ENCODE measurements around the gene CPSF3.
A peak's percentile ranks its signal among the peaks of the same experiment; 100 is the strongest.

CPSF3 gene

DNA sequence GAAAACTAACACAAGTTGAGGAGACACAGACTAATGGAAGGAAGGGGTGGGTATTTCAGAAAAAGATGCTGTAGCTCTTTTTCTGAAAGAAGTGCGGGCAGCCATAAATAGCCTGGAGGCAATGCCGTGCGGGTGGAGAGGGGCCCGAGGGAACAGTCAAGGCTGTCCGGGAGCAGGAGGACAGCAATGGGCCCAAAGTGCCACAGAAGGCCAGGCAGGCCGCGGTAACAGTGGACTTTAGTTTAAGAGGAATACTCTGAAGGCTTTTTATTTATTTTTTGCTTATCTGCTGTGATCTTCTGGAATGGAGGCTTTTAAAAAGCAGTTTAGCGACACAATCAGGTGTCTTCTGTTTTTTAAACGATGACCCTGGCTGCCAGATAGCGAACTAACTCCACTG lies 3.0 kb upstream of the CPSF3 start:
- DNase-seq, result no peak

DNA sequence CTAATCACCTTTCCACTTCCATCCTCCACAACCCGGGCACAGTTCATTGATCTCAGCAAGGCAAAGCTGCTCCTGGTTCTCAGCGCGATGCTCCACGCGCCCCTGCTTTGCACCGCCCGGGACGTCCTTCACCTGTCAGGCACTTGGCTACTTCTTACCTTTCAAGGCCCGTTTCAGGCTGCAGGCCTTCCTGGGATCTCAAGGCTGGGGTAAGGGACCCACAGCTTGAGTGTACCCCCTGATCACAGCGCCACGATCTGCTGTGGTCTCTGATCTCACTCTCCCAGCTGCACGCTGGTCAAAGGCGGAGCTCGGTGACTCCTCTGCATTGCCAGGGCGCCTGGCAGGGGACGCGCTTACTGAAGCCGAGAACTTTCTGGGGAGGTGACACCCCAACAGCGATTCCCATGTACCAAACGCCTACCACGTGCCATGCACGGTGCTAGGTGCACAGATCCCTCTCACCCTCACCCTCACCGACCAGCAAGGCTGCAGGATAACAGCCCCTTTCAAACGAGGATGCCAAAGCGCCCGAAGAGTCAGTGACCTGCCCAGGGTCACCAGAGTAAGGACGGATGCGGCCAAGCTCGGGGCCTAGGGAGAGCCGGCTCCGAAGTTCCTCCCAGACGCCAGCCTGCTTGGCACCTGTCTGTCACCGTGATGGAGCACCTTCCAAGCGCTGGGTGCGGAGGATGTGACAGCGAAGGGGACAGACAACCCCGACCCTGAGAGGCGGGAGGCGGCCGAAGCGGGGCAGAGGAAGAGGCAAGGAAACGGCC lies 944 bp upstream of the CPSF3 start:
- peak; percentile 51 to 79 (median 71) for DNase-seq

DNA sequence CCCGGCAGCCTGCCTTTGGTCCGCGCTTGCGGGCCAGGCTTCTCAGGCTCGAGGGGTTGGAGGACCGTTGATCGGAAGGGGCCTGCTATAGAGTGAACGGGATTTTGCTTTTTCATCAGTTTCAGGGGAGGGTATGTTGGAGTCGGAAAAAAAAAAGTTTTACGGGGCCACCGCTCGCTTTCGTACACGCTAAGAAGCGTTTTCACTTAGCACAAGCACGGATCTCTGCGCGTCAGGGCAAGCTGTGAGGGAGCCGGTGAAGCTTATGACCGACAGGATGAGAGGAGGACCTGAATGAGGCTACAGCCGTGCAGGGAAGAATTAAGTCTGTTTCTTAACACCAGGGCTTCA lies 443 bp downstream of the CPSF3 start:
- DNase-seq, result peak; percentile 29 to 41 (median 33)

DNA sequence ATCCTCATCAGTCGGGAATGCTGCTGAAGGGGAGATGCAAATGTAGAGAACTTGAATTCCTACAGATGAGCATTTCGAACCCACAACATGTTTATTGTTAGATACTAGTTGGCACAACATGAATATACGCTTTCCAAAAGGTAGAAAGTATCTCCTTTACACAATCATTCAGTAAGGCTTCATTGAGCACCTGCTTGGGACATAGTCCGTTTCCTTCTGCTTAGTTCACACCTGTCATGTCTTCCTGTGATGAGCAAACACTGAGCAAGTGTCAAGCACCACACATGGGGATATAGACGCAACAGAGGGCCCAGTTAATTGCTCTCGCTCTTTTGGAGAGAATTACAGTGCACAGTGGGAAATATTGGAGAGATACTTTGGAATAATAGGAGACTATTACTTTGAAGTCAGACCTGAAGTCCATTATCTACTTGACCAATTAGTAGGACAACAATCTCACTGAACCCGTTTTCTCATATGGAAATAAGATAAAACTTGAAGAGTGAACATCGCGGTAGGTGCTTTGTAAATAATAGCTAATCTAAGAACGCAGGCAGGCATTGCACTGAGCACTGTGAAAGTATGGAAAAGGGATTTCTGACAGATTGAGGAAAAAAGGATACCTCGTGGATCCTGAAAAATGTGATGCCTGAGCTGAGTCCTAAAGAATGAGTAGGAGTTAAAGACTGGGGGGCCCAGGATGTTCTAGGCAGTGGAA lies 1.2 kb downstream of the CPSF3 start:
- no peak for DNase-seq

DNA sequence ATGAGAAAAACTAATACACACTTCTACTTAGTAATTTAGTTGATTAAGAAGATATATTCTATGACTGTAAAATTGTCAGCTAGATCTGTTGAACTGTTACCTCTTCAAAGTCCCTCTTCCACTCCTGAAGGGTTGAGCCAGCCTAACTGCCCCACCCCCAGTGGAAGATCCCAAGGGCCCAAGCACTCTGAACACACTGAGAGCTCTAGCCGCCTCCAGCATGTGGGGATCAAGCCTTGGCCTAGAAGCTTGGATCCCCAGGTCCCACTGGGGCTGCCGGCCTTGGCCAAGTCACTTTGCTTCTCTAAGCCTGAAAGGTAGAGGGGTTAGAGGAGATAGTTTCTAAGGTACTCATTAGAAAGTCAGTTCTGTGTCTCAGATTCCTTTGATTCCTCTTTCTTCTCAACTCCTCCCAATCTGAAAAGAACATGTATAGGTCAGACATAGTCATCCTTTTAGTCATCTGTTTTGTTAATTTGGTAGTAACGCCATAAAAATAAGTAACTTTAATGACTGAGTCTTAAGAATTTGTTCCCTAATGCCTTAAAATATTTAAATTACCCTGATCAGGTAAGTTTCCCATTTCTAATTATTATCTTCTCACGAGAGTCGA lies 5.6 kb downstream of the CPSF3 start:
- DNase-seq, result no peak

DNA sequence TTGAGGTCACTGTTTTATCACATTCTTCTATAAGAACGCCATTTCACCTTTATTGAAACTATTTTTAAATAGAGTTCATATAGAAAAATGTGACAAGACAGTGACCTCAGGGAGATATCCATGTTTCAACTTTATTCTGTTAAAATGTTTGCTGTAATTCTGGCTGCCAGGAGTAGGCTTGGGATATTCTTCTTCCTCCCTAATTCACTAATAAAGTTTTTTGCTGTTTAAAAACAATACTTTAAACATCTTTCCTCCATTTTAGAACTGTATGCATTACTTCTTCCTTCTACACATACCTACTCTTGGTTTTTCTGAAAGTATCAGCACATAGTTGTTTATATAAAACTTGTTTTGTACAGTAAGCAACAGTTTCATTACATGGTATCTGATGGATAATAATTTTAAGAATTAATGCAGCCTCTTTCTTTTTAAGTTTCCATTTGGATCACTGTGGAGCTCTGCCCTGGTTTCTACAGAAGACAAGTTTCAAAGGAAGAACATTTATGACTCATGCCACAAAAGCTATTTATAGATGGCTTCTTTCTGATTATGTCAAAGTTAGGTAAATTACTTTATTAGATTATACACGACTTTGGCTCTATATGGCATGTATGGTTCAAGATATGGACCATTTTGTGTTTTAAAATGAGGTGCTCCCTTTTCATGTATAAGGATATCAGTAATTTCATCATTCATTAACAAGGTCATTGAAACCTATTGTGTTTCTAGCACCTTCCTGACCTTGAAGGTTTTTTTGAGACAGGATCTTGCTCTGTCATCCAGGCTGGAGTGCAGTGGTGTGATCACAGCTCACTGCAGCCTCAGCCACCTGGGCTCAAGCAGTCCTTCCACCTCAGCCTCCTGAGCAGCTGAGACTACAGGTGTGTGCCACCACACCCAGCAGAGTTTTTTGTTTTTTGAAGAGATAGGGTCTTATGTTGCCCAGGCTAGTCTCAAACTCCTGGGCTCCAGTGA lies 7.2 kb downstream of the CPSF3 start:
- no peak for DNase-seq

- DNase-seq, result no peak
Measured at GRCh38 chr2:9434489-9434888, 11.0 kb downstream of the CPSF3 start.

- DNase-seq, result no peak
Measured at GRCh38 chr2:9439536-9439935, 16.1 kb downstream of the CPSF3 start.

DNA sequence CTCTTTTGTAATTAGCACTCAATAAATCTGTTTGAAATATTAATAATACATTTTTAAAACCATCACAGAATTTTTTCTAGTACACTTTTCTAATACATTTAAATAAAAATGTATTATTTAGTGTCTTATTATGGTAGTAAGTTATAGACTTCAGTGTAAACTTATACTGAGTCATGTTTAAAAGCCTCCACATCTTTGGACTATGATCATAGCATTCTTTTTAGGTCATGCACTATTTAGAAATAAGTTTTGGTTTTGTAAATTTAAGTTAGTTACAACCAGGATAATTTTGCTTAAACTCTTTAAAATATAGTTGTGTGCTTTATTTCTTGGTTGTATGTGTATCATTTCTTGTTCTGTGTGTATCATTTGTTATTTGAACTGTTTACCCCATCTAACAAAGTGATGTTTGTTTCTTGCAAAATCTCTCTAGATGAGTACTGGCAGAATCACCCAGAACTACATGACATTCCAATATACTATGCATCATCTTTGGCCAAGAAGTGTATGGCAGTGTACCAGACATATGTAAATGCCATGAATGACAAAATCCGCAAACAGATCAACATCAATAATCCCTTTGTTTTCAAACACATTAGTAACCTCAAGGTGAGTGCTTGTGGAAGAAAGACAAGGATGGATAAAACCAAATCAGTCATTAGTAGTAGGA lies 16.7 kb downstream of the CPSF3 start:
- no peak for DNase-seq

DNA sequence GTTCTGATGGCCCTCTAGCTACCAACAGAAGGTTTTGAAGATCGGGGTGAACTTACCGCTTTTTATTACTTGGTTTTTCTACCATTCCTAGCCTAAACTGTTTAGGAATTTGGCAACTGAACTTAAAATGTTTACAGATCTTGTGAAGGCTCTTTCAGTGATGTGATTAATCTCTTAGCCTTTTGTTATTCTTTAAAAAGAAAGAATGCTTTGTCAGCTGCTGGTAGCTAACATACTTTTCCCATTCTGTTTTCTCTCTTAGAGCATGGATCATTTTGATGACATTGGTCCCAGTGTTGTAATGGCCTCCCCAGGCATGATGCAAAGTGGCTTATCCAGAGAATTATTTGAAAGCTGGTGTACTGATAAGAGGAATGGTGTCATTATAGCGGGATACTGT lies 18.1 kb downstream of the CPSF3 start:
- DNase-seq, result no peak

GRCh38 chr2:9443526-9443925 lies 20.1 kb downstream of the CPSF3 start:
- no peak for DNase-seq

GRCh38 chr2:9445089-9445488 lies 21.6 kb downstream of the CPSF3 start:
- DNase-seq, result no peak

- DNase-seq, result no peak
Measured at GRCh38 chr2:9451231-9451630, 27.8 kb downstream of the CPSF3 start.

GRCh38 chr2:9460441-9461017 lies 37.1 kb downstream of the CPSF3 start:
- DNase-seq, result no peak

DNA sequence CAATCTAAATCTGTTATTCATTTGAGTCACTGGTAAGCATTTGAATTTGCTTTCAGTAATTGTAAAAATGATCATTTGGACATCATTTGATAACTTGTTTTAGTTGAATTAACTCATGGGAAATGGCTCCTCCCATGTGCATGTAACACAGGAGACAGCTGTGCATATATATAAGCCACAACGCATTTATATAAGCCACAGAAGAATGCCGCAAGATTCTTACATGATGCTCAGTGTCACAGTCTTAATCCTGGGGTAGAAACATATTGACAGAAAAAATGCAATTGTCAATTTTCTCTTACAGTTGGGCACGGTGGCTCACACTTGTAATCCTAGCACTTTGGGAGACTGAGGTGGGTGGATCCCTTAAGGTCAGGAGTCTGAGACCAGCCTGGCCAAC lies 37.6 kb downstream of the CPSF3 start:
- DNase-seq, result no peak

GRCh38 chr2:9462313-9462712 lies 38.9 kb downstream of the CPSF3 start:
- DNase-seq, result no peak

GRCh38 chr2:9462886-9463697 lies 39.6 kb downstream of the CPSF3 start:
- no peak for DNase-seq

DNA sequence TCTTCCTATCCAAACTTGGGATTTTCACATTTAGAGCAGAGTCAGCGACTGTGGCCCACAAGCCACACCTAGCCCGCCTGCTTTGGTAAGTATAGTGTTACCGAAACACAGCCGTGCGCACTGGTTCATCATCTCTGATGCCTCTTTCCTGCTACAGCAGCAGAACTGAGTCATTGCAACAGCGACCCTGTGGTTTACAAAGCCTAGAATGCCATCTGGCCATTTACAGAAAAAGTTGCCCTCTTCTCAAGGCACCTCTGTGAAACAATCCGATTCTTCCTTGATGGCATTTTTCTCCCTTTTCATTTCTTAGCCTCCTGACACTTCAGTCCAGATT lies 40.2 kb downstream of the CPSF3 start:
- DNase-seq, result peak; percentile 43 to 52 (median 51)

GRCh38 chr2:9465170-9465569 lies 41.7 kb downstream of the CPSF3 start:
- no peak for DNase-seq

GRCh38 chr2:9466147-9466683 lies 42.8 kb downstream of the CPSF3 start:
- DNase-seq, result no peak

DNA sequence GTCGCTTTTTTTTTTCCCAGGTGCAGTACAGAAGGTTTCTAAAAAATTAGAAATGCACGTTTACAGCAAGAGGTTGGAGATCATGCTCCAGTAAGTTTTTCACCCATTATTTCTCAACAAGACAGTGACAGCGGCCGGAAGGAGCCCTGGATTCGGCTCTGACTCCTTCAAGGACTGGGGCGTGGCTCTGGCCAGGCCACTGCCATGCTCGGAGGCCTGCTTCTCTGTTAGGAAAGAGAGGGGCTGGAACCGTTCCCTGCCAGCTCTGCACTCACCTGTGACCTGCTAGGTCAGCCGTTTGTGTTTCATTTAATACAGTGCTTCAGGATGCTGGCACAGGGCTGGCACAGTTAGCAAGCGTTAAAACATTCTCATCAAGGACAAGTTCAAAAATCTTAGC lies 44.2 kb downstream of the CPSF3 start:
- DNase-seq, result no peak
